NOMO-1 (cell line): ENCODE results near the gene FCRL5.

Source experiments
- DNase-seq, 2 experiments: peaks; one replicate each; lab custom pipeline; 2025; ENCODE audit not compliant: unreplicated experiment in 2 of 2; lab: John Stamatoyannopoulos, UW

Gene FCRL5

DNA sequence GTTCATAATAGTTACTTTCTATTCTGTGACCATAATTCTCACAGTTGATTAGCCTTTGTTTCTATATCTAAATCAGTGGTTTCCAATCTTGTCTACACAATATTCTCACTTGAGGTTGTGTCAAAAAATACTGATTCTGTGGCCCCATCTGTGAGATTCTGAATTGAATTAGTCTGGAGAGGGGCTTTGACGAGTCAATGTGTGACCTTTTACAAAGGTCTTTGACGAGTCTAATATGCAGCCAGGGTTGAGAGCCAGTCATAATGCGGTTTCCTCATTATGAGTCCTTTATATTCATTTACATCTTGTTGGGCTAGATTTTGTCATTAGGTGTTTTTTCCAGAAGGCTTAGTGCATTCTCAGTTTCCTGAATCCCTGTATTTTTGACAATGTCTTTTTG is 19.7 kb downstream of the FCRL5 start:
- DNase-seq, result no peak

DNA sequence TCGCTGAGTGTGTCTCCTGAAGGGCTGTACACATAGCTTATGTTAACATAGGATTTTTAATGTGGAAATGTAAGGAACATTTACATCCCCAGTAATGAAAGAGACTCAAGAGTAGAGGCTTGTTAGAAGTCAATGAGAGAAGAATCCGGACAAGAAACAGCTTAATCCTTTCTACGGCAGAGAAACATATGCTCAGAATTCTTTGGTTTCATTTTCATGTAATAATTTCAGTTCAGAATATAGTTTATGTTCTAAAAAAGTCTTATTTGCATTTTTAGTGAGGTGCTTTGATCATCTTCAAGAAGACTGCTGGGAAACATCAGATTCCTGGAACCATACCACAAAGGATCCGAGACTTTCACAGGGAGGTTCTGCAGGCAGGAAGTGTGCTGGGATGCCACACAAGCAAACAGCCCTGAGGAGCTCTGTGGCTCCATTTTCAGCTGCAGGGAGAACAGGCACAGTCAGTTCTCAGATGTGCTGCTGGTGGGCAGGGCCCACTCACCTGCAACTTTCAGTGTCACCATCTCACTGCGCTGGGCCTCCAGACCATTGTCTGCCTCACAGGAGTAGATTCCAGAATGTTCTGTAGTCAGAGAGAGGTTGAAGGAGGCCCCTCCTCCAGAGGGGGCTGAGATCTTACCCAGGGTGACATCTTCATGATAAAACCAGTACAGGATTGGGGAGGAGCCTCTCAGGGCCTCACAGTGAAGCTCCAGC is 28.4 kb downstream of the FCRL5 start:
- no peak for DNase-seq

DNA sequence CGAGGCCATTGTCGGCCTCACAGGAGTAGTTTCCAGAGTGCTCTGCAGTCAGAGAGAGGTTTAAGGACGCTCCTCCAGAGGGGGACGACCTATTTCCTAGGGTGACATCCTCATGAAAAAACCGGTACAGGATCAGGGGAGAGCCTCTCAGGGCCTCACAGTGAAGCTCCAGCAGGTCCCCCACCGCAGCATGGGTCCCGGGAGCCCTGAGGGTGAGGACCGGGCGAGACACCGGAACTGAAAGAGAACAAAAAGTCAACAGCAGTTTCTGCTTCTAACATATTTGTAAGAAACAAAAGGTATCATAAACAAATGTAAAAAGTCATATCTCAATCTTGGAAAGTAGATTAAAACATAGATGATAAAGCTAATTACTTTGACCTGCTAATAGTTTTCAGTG is 31.3 kb downstream of the FCRL5 start:
- DNase-seq, result no peak

DNA sequence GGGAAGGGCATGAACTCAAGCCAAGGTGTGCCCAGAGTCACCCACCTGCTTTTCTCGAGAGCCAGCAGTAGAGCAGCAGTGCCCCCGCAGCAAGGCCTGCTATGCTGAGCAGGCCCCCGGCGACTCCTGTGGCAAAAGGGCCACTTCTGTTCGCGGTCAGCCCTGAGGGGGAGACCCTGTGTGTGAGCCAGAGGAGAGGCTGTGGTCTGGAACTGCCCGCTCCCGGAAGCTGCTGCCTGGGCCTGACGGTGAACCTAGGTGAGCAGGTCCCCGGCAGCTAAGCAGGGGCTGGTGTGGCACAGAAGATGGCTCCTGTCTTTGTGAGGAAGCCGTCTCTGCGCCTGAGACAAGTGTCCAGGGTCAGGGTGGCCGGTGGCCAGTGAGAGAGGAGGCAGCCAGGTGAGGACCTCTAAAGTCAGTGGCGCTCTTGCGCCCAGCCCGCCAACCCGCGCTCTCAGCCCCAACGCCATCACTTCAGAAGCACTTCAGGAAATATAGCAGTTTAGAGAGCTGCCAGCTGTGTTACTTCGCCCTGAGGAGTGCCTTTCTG is 31.9 kb downstream of the FCRL5 start:
- no peak for DNase-seq

DNA sequence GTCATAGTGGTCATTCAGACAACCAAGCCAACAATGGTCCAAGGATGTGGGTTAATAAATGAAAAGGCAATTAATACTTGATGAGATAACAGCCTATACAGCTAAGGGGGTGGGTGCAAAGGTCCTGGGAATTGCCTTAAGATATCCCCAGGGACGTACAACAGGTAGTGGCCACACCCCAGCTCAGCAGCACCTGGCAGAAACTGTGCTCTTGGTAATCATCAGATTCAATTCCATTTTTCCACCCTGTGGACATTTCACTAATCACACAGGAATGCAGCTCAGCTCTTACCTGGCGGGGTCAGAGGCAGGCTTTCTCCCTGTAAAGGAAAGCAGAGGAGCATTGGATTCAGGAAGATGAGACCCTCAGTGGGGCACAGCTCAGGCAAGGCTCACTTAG is 32.9 kb downstream of the FCRL5 start:
- DNase-seq, result no peak

DNA sequence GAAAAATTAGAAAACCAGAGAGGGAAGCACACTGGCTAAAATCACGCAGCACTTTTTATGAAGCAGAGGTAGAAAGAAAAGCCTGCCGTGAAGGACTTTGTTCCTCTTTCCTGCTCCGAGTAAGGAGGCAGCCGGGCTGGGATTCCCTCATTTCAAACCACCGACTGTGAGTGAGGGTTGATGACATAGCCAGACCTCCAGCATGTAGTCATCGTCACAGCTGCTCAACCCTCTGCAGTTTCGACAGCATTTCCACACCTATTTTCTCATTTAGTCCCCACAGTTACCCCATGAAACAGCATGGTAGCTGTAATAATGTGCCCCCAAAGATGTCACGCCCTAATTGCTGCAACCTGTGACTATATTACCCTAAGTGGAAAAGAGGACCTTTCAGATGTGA is 35.3 kb downstream of the FCRL5 start:
- peak; percentile 60 to 95 for DNase-seq

DNA sequence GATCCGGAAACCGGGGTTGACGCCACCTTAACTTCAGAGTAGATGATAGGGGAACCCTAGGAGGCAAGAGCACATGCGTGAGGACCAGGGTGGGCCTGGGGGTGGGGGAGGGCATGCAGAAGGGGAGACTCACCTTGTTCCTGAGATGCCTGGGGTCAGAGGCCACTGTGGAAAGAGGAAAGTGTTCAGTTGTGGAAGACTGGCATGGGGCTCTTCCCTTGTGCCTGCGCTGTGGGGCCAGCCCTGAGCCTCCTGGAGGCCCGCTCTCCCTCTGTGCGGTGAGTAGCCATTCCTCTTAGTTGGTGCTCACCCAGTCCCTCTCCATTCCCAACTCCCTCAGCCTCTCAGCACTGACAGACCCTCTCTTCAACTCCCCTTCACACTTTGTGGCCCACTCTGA is 36.6 kb downstream of the FCRL5 start:
- DNase-seq, result no peak

DNA sequence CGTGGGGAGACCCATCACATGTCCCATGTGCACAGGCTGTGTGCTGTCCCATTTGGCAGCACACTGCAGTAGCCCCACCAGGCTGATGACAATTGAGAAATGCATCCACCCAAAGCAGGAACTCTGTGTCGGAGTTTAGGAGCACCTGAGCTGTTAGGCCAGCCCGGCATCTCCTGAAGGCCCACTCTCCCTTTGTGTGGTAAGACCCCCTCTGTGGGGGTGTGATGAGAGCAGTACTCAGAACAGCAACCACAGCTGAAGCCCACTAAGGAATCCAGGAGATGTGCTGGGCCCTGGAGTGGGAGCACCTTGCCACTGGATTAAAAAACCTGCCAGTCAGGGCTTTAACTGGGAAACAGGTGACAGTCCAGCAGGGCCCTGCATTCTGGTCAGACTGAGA is 37.2 kb downstream of the FCRL5 start:
- DNase-seq, result no peak

DNA sequence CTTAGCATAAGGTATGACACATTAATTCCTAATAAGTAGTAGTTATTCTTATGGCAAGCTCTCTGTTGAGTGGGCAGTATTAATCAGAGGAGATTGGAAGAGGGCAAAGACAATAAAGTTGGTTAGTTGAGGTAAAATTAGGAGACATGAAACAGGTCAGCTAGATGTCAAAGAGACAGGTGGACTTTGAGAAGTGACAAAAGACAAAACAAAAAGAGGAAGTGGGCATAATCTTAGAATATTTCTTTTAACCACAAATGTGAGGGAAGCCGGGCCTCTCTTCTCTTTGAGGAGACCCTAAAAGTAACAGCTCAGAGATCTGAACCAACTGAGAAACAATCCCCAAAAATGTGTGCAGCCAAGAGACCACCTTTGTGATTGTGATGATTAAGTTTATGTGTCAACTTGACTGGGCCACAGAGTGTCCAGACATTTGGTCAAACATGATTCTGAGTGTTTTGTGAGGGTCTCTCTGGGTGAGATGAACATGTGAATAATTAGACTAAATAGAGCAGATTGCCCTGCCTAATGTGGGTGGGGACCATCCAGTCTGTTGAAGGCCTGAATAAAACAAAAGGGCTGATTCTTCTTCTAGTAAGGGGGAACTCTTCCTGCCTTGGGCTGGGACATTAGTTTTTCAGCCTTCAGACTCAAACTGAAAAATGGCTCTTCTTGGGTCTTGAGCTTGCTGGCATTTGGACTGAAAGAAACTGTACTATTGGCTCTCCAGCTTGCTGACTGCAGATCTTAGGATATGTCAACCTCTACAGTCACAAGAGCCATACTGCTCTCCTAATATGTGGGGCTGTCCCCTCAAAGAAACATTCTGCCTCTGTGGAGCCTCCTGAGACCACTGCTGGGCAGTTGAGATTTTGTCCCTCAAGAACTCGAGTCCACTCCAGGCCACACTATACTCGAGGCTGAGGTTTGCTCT is 40.0 kb downstream of the FCRL5 start:
- DNase-seq, result peak; percentile 16 to 61

DNA sequence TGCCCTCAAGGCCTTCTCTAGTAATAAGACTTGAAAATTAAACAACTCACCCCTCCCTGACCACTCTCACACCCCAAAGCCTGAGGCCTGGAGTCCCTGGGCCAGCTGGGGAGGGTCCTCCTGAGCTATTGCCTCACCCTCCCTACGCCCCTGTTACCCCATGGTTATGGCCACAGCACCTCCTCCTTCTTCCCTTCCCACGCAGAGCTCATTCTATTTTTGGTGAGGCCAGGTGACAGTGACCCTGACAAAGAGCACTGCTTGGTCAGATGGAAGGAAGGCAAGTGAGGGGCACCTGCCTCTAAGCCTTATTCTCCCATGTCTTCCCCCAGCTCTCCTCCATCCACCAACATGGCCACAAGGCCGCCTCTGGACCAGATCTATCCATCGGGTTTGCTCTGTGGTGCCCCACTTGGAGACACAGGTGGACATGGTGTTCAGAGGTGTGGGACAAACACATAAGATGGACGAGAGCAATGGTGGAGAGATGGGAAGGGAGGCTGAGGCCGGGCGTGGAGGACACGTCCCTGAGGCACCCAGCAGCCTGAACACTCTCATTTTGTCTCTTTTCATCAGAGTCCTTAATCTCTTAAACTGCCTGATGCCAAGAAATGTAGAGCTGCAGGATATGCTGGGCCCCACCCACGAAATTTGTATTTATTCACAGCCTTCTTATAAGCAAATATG is 42.6 kb downstream of the FCRL5 start:
- no peak for DNase-seq

DNA sequence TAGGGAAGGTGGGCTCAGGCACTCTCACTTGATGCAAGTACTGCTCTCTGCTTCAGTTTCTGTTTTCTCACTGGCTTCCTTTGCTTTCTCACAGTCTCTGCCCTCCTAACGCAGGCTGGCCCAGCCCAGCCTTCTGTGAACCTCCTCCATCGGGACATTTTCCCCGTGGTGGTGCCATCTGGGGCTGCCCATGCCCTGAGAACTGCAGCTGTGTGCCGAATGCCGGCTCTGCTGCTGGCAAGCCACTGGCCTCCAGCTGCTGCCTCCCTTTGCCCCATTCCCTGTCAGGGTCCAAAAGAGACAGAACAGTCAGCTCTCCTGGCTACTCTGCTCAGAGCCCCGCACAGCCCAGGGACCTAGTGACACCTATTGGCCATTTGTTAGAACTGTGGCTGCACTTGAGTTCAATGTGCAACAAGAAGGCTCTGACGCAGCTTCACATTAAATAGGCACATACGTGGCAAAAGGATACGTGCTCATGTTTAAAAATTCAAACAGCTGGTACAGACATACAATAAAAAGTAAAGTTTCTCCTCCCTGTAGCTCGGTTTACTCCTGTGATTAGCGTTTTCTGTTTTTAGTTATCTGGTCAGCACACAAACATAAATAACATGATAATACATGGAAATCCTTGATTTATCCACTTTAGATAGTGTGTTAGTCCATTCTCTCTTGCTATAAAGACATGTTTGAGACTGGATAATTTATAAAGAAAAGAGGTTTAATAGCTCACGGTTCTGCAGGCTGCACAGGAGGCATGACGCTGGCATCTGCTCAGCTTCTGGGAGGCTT is 46.6 kb downstream of the FCRL5 start:
- peak; percentile 46 to 61 for DNase-seq

DNA sequence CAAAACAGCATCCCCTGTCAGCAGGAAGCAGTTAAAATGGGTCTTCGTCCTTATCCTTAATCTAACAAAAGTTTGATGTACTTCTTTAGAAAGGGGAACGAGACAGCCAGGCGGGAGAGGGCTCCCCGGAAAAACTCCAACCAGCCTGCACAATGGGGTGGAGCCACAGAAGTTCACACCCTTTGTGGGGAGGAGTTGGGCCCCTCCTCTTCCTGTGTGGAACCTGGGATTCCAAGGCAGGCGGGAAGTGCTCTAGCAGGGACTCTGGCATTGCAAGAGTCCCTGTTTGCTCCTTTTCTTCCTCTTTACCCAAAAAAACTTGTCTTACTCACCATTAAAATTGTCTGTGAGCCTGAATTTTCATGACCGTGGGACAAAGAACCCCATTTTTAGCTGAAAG is 47.7 kb downstream of the FCRL5 start:
- no peak for DNase-seq

DNA sequence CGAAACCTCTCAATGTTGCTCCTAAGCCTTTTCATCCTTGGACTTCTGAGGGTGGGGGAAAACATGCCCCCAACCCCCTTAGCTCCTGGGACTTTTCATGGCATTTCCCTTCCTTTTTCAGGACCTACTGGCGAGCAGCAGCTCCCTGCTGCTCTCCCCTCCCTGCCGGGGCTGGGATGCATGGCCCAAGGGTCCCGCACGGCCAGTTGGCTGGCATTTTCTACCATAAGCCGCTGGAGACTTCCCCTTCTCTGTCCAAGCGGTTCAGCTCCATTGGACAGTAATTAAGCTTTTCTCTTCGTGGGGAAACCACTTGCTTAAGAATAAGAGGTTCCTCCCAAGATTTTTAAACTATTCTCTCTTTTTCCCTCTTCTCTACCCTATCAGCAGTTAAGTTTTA is 52.8 kb downstream of the FCRL5 start:
- DNase-seq, result peak in 1 of 2 experiments; percentile 4

DNA sequence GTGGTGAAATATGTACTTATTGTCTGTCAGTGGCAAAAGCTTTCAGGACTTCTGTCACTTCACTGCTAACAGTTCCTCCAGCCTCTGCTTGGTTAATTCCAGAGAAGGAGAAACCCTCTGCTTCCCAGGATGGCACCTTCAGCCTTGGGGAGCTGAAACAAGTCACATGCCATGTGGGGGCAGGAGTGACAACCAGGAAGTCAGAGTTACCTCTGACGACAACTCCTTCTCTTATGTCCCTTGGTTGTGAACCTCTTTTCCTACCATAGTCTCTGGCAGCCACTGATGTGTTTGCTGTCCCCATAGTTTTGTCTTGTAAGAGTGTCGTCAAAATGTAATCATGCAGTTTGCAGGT is 53.6 kb downstream of the FCRL5 start:
- DNase-seq, result no peak

DNA sequence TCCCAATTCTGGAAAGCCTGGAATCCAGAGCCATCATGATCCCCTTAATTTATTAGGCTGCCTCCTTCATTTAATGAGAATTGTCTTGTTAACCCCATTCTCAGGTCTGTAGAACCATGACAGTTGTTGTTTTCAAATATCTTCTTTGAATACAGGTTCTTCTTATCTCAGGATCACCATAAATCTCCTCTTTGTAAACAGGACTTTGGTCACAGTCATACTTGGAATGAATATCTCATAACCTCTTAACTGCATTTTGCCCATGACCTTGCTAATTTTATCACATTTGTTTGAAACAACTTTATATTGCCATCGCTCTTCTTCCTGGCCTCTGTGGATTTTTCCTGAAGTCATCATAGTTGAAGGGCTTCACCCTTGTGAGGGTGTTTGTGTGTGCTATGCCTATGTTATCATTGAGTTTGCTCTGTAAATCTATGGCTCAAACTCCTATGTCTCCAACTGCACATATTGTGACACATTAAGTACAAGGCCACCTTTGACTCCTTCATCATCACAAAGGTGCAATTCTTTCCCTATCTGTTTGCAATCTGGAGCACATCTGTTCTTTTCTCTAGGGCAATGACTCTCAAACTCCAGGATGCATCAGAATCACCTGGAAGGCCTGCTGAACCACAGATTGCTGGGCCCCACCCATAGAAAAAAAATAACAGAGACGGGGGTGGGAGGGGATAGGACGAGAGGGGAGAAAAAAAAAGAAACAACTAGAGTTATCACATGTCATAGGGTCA is 54.2 kb downstream of the FCRL5 start:
- no peak for DNase-seq

DNA sequence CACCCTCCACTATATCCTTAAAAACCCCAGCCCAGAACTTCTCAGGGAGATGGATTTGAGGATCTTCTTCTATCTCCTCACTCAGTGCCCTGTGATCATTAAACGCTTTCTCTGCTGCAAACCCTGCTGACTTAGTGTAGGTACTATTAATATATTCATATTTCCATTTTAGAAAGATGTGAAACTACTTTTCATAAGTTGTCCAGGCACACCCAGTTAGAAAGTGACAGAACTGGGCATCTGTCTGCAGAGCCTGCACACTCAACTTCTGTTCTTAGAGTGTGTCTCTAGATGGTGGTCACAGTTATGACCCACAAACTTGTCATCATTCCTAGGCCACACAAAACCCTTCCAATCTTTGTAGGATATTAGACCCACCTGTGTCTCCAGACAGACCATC is 55.0 kb downstream of the FCRL5 start:
- no peak for DNase-seq

DNA sequence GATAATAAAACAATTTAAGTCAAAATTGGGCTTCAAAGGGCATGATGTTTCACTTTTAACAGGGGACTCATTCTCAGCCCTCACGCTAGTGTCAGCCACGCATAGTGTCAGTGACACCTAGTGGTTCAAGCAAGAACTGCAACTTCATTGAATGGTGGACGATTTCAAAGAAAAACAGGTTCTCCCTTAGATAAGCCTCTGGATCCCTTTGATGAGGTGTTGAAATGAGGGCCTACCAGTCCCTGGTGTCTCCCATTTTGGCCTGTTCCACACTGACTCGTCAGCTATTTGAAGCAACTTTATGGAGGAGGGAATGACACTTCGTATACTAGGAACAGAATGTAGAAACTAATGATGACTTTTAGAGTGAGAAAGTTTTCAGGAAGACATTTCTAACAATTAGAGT is 56.2 kb downstream of the FCRL5 start:
- DNase-seq, result peak in 1 of 2 experiments; percentile 12

DNA sequence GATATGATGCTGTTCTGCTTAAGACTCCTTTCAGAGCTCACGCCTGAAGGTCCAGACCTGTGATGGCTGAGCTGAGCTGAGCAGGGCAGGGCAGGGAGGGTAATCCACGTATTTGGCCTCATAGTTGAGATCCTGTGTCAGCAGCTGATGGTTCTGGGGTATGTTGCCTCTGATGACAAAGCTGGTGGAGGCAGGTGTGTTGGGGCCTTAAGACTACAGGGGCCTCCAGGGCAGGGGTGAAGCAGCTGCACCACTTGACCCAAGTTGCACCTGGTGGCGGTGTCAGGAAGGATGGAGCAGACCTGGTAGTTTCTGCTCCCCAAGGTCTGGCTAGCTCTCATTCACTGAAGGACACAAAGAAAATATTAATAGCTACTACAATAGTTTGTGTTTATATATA is 57.0 kb downstream of the FCRL5 start:
- no peak for DNase-seq

DNA sequence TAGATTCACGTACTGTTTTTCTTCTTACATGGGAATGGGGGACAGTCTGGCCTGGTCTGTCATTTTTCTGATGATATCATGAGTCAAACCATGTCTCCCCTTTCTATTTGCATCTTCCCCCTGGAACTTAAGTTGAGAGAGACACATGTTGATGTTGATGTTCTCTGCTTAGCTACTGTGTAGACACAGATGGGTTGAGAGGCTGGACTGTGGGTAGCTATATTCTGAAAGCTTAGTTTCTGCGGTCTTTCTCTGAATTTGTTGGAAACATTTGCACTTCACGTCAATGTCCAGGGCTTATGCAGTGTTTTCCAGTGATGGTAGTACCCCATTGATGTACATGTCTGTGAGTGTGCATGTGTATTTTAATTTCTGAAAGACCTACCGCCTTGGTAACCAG is 58.2 kb downstream of the FCRL5 start:
- no peak for DNase-seq
